ENCODE data around the gene C3orf80. TPM values are rescaled to one million over a fixed set of nuclear protein-coding genes. Genes with fewer than 3 reads are reported as not detected.
"Not testable (repeated sequence)": the region's sequence is repeated elsewhere in the genome, so short reads cannot be mapped to it uniquely, and the experiment has no call there.

The C3orf80 gene
- polyA plus RNA-seq (2012; rRNA removed): 0.02 TPM in 1 of 2 replicates, not detected in the other
- polyA plus RNA-seq (2012; cell fraction: cytosol; rRNA removed): 0.01 TPM in 1 of 2 replicates, not detected in the other
- 0.02 and 0.08 TPM in 2 replicates for polyA plus RNA-seq (2012; cell fraction: nucleus; rRNA removed)

DNA sequence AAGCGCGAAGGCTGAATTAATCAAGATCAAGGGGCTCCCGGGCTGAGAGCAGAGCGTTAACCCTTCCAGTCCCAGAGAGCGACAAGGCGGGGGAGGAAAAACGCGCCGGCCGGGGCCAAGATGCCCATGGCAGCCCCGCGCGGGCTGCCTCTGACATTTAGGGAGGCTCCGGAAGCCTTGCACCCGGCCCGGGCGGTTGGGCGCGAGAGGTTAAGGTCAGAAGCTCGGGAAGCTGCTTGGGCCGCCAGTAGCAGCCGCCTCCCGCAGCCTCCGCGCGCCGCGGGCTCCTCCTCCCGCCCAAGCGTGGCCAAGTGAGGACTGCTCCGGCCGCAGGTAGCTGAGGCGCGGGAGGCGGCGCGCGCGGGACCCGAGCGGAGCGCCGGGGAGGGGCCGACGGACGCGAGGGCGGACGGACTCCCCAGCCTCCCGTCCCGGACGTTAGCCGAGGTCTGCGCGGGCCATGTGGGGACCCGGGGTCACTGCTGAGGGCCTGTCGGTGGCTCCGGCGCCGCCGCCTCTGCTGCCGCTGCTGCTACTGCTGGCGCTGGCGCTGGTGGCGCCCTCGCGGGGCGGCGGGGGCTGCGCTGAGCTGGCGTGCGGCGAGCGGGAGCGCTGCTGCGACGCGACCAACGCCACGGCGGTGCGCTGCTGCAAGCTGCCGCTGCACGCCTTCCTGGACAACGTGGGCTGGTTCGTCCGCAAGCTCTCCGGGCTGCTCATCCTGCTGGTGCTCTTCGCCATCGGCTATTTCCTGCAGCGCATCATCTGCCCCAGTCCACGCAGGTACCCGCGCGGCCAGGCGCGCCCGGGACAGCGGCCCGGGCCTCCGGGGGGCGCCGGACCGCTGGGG is at the start of gene C3orf80:
TSS of gene C3orf80 (plus strand) at position 247 of the 850 bp plus-strand sequence. CDS start at position 461, 214 bp downstream.
- no peak within 1 kb of the TSS for H3K9ac ChIP-seq
- H3K79me2 ChIP-seq (ENCODE audit: insufficient read depth): no peaks in the 10 kb centered on the region
- H2AFZ ChIP-seq (ENCODE audit: low read depth): peak within 1 kb of the TSS; percentile 81
- peaks cover 0 to 12% of the 10 kb centered on the region in 2 experiments; a peak in 1 of 4 replicates for H3K4me1 ChIP-seq (ENCODE audit: control insufficient read depth in 1 of 2, insufficient read depth in 2 of 2, low read depth in 1 of 2, low read length in 1 of 2)
- H4K20me1 ChIP-seq (ENCODE audit: insufficient read depth): no peaks in the 10 kb centered on the region
- peaks cover 7% of the 10 kb centered on the region for H3F3A ChIP-seq (replicated peaks; ENCODE audit: insufficient read depth)
- peak; percentile 86 for DNase-seq
- WGBS (ENCODE audit: low lambda C conversion rate): 2% methylated on average over 38 of the region's 104 CpGs
- H3K4me2 ChIP-seq: peak within 1 kb of the TSS; percentile 88
- ChIA-PET POLR2A (interaction anchor here (1.7 kb wide), 1 partner anchor 176 kb away, joined by 3 read pairs; no protein-coding TSS in a partner anchor), CTCF (interaction anchor here (0.7 to 4.2 kb wide), 16 partner anchors 10 to 225 kb away, joined by 3 to 23 read pairs (median 4); partner anchors contain the start of gene TRIM59)
- peak within 1 kb of the TSS; percentile 54 to 63 for H3K4me3 ChIP-seq (ENCODE audit: low read depth in 2 of 2, low read length in 1 of 2)
- H3K36me3 ChIP-seq (replicated peaks in 1 of 2; ENCODE audit: control insufficient read depth in 1 of 2, insufficient read depth in 2 of 2, low read length in 1 of 2): no peaks in the 10 kb centered on the region
- TF ChIP-seq MXI1 (IDR thresholded peaks at IDR 0.05; ENCODE audit: low read depth, low read length) (peak; percentile 76; the same call in 1 of the 2 replicates), RAD21 (IDR thresholded peaks at IDR 0.05; ENCODE audit: low read length) (no peak)
- TF ChIP-seq, protein P1, sequence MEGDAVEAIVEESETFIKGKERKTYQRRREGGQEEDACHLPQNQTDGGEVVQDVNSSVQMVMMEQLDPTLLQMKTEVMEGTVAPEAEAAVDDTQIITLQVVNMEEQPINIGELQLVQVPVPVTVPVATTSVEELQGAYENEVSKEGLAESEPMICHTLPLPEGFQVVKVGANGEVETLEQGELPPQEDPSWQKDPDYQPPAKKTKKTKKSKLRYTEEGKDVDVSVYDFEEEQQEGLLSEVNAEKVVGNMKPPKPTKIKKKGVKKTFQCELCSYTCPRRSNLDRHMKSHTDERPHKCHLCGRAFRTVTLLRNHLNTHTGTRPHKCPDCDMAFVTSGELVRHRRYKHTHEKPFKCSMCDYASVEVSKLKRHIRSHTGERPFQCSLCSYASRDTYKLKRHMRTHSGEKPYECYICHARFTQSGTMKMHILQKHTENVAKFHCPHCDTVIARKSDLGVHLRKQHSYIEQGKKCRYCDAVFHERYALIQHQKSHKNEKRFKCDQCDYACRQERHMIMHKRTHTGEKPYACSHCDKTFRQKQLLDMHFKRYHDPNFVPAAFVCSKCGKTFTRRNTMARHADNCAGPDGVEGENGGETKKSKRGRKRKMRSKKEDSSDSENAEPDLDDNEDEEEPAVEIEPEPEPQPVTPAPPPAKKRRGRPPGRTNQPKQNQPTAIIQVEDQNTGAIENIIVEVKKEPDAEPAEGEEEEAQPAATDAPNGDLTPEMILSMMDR (IDR thresholded peaks at IDR 0.05): peak; percentile 26; the same call in 1 of the 2 replicates
- no peaks in the 10 kb centered on the region for H3K9me2 ChIP-seq
- no peak within 1 kb of the TSS for H3K27ac ChIP-seq (ENCODE audit: low read depth in 2 of 2, low read length in 1 of 2)
- H3K27me3 ChIP-seq (ENCODE audit: insufficient read depth): peaks cover 23% of the 10 kb centered on the region
- no peaks in the 10 kb centered on the region for H3K9me3 ChIP-seq

DNA sequence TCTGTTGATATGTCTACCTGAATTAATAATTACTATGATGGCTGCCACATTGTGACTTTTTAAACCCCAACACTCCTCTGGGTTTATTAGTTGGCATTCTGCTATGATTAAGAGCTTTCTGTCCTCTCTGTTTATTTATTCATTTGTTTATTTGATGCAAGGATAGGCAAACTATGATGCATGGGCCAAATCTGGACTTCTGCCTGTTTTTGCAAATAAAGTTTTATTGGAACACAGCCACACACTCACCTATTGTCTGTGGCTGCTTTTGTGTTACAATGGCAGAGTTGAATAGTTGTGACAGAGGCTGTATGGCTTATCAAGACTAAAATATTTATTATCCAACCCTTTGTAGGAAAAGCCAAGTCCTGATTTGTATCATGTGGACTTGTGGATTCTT is 48.3 kb upstream of the C3orf80 start:
- Histone ChIP-seq H3K4me2 (no peak overlapping the region), H3K36me3 (replicated peaks in 1 of 2; ENCODE audit: control insufficient read depth in 1 of 2, insufficient read depth in 2 of 2, low read length in 1 of 2) (no peaks in the 10 kb centered on the region), H2AFZ (ENCODE audit: low read depth) (no peak overlapping the region), H3K9me2 (no peaks in the 10 kb centered on the region), H3K27me3 (ENCODE audit: insufficient read depth) (no peaks in the 10 kb centered on the region), H3K4me1 (ENCODE audit: control insufficient read depth in 1 of 2, insufficient read depth in 2 of 2, low read depth in 1 of 2, low read length in 1 of 2) (peaks cover 0 to 5% of the 10 kb centered on the region in 2 experiments; a peak in 1 of 4 replicates), H3K9me3 (no peaks in the 10 kb centered on the region), H3K79me2 (ENCODE audit: insufficient read depth) (no peaks in the 10 kb centered on the region), H3F3A (replicated peaks; ENCODE audit: insufficient read depth) (no peaks in the 10 kb centered on the region), H3K9ac (no peak overlapping the region), H4K20me1 (ENCODE audit: insufficient read depth) (no peaks in the 10 kb centered on the region), H3K27ac (ENCODE audit: low read depth in 2 of 2, low read length in 1 of 2) (no peak overlapping the region), H3K4me3 (ENCODE audit: low read depth in 2 of 2, low read length in 1 of 2) (no peak overlapping the region)
- CTCF ChIA-PET: interaction anchor here (0.7 to 2.7 kb wide), 2 partner anchors 9 to 14 kb away, joined by 3 to 17 read pairs; no protein-coding TSS in a partner anchor
- POLR2A ChIA-PET: no interaction called here
- no peak for DNase-seq
- TF ChIP-seq TAF1 (IDR thresholded peaks at IDR 0.05; ENCODE audit: borderline replicate concordance, low read depth, low read length) (no peak), YY1 (IDR thresholded peaks at IDR 0.05; ENCODE audit: low read depth) (no peak)
- TF ChIP-seq, protein P2, sequence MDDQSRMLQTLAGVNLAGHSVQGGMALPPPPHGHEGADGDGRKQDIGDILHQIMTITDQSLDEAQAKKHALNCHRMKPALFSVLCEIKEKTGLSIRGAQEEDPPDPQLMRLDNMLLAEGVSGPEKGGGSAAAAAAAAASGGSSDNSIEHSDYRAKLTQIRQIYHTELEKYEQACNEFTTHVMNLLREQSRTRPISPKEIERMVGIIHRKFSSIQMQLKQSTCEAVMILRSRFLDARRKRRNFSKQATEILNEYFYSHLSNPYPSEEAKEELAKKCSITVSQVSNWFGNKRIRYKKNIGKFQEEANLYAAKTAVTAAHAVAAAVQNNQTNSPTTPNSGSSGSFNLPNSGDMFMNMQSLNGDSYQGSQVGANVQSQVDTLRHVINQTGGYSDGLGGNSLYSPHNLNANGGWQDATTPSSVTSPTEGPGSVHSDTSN (IDR thresholded peaks at IDR 0.05): no peak
- TF ChIP-seq, protein P3, sequence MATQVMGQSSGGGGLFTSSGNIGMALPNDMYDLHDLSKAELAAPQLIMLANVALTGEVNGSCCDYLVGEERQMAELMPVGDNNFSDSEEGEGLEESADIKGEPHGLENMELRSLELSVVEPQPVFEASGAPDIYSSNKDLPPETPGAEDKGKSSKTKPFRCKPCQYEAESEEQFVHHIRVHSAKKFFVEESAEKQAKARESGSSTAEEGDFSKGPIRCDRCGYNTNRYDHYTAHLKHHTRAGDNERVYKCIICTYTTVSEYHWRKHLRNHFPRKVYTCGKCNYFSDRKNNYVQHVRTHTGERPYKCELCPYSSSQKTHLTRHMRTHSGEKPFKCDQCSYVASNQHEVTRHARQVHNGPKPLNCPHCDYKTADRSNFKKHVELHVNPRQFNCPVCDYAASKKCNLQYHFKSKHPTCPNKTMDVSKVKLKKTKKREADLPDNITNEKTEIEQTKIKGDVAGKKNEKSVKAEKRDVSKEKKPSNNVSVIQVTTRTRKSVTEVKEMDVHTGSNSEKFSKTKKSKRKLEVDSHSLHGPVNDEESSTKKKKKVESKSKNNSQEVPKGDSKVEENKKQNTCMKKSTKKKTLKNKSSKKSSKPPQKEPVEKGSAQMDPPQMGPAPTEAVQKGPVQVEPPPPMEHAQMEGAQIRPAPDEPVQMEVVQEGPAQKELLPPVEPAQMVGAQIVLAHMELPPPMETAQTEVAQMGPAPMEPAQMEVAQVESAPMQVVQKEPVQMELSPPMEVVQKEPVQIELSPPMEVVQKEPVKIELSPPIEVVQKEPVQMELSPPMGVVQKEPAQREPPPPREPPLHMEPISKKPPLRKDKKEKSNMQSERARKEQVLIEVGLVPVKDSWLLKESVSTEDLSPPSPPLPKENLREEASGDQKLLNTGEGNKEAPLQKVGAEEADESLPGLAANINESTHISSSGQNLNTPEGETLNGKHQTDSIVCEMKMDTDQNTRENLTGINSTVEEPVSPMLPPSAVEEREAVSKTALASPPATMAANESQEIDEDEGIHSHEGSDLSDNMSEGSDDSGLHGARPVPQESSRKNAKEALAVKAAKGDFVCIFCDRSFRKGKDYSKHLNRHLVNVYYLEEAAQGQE (IDR thresholded peaks at IDR 0.05; ENCODE audit: low read depth, low read length): no peak

DNA sequence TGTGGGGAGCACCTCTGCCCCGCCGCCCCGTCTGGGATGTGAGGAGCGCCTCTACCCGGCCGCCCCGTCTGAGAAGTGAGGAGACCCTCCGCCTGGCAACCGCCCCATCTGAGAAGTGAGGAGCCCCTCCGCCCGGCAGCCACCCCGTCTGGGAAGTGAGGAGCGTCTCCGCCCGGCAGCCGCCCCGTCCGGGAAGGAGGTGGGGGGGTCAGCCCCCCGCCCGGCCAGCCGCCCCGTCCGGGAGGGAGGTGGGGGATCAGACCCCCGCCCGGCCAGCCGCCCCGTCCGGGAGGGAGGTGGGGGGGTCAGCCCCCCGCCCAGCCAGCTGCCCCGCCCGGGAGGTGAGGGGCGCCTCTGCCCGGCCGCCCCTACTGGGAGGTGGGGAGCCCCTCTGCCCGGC is 46.6 kb upstream of the C3orf80 start:
- H3K27ac ChIP-seq (ENCODE audit: low read depth in 2 of 2, low read length in 1 of 2); H3K9me3 ChIP-seq; H3K79me2 ChIP-seq (ENCODE audit: insufficient read depth); DNase-seq; H3K9ac ChIP-seq; H3K27me3 ChIP-seq (ENCODE audit: insufficient read depth); H2AFZ ChIP-seq (ENCODE audit: low read depth); H3K9me2 ChIP-seq; CTCF ChIA-PET; H3K36me3 ChIP-seq (replicated peaks in 1 of 2; ENCODE audit: control insufficient read depth in 1 of 2, insufficient read depth in 2 of 2, low read length in 1 of 2); H3K4me3 ChIP-seq (ENCODE audit: low read depth in 2 of 2, low read length in 1 of 2); POLR2A ChIA-PET; H3F3A ChIP-seq (replicated peaks; ENCODE audit: insufficient read depth); H4K20me1 ChIP-seq (ENCODE audit: insufficient read depth); H3K4me2 ChIP-seq: not testable (repeated sequence)
- WGBS (ENCODE audit: low lambda C conversion rate): 0% methylated on average over 1 of the region's 35 CpGs
- peaks cover 0 to 13% of the 10 kb centered on the region in 2 experiments; a peak in 3 of 4 replicates for H3K4me1 ChIP-seq (ENCODE audit: control insufficient read depth in 1 of 2, insufficient read depth in 2 of 2, low read depth in 1 of 2, low read length in 1 of 2)

Data from SK-N-SH (cell line).